CD4-positive, alpha-beta T cell treated with Interleukin-6 for 4 hours (primary cell): ENCODE results near the gene PTPRK.
"Not testable (repeated sequence)": the region's sequence is repeated elsewhere in the genome, so short reads cannot be mapped to it uniquely, and the experiment has no call there.

Source experiments
- DNase-seq: peaks from one replicate; pipeline ENCODE4 v3.0.0-alpha.2; 2020; ENCODE audit warnings: mixed read lengths

The PTPRK gene

GRCh38 chr6:128434752-128435151 lies 85.6 kb downstream of the PTPRK start:
- not testable (repeated sequence) for DNase-seq

- DNase-seq, result no peak
Observed at GRCh38 chr6:128432394-128432793, 88.0 kb downstream of the PTPRK start.

- no peak for DNase-seq
Observed at GRCh38 chr6:128427139-128427538, 93.3 kb downstream of the PTPRK start.

GRCh38 chr6:128425856-128426255 lies 94.5 kb downstream of the PTPRK start:
- DNase-seq, result no peak

- no peak for DNase-seq
Observed at GRCh38 chr6:128422871-128423270, 97.5 kb downstream of the PTPRK start.

- DNase-seq, result no peak
Observed at GRCh38 chr6:128422200-128422599, 98.2 kb downstream of the PTPRK start.

- DNase-seq, result no peak
Observed at GRCh38 chr6:128421788-128422187, 98.6 kb downstream of the PTPRK start.

- no peak for DNase-seq
Observed at GRCh38 chr6:128417698-128418097, 102.7 kb downstream of the PTPRK start.

- DNase-seq, result no peak
Observed at GRCh38 chr6:128415387-128415786, 105.0 kb downstream of the PTPRK start.

GRCh38 chr6:128414943-128415342 lies 105.5 kb downstream of the PTPRK start:
- no peak for DNase-seq

GRCh38 chr6:128413291-128413690 lies 107.1 kb downstream of the PTPRK start:
- DNase-seq, result no peak

GRCh38 chr6:128412680-128413079 lies 107.7 kb downstream of the PTPRK start:
- DNase-seq, result no peak

- DNase-seq, result no peak
Observed at GRCh38 chr6:128410584-128410983, 109.8 kb downstream of the PTPRK start.

GRCh38 chr6:128409003-128409402 lies 111.4 kb downstream of the PTPRK start:
- DNase-seq, result no peak

GRCh38 chr6:128406453-128406852 lies 113.9 kb downstream of the PTPRK start:
- DNase-seq, result no peak

- no peak for DNase-seq
Observed at GRCh38 chr6:128403618-128404444, 116.6 kb downstream of the PTPRK start.

- DNase-seq, result no peak
Observed at GRCh38 chr6:128400875-128401274, 119.5 kb downstream of the PTPRK start.

- DNase-seq, result no peak
Observed at GRCh38 chr6:128397996-128398395, 122.4 kb downstream of the PTPRK start.

- DNase-seq, result no peak
Observed at GRCh38 chr6:128395596-128395995, 124.8 kb downstream of the PTPRK start.

- no peak for DNase-seq
Observed at GRCh38 chr6:128395188-128395587, 125.2 kb downstream of the PTPRK start.

- DNase-seq, result no peak
Observed at GRCh38 chr6:128394167-128394566, 126.2 kb downstream of the PTPRK start.

- no peak for DNase-seq
Observed at GRCh38 chr6:128389820-128390534, 130.4 kb downstream of the PTPRK start.

GRCh38 chr6:128388380-128388779 lies 132.0 kb downstream of the PTPRK start:
- DNase-seq, result no peak

- no peak for DNase-seq
Observed at GRCh38 chr6:128380891-128381290, 139.5 kb downstream of the PTPRK start.
